ENCODE results near the gene CRACR2B.

GRCh38 chr11:839875-840617, 12.3 kb downstream of the CRACR2B start:
- TF ChIP-seq POLR2A (IDR thresholded peaks at IDR 0.05) = no peak
- TF ChIP-seq POLR2AphosphoS5 (IDR thresholded peaks at IDR 0.05) = no peak

All from prostate gland (tissue), 1 donor.